GM21367 (cell line): ENCODE data around the gene PIAS1.

Experiments used
- ATAC-seq: cut with Tn5 transposase; IDR thresholded peaks from one replicate; pipeline ENCODE4 v1.9.1; 2021; ENCODE audit not compliant: unreplicated experiment

Gene PIAS1

GRCh38 chr15:68175526-68175925 is 121.4 kb downstream of the PIAS1 start:
- no peak for ATAC-seq

- ATAC-seq = no peak
Measured at GRCh38 chr15:68176601-68177000, 122.5 kb downstream of the PIAS1 start.

- ATAC-seq = no peak
Measured at GRCh38 chr15:68177742-68178141, 123.6 kb downstream of the PIAS1 start.

- no peak for ATAC-seq
Measured at GRCh38 chr15:68183616-68184315, 129.7 kb downstream of the PIAS1 start.

GRCh38 chr15:68184616-68185480 is 130.7 kb downstream of the PIAS1 start:
- ATAC-seq = no peak

GRCh38 chr15:68186671-68187397 is 132.7 kb downstream of the PIAS1 start:
- no peak for ATAC-seq

GRCh38 chr15:68187559-68187958 is 133.4 kb downstream of the PIAS1 start:
- no peak for ATAC-seq

GRCh38 chr15:68188647-68189046 is 134.5 kb downstream of the PIAS1 start:
- no peak for ATAC-seq

- no peak for ATAC-seq
Measured at GRCh38 chr15:68190048-68190447, 135.9 kb downstream of the PIAS1 start.

- no peak for ATAC-seq
Measured at GRCh38 chr15:68191555-68191954, 137.4 kb downstream of the PIAS1 start.

GRCh38 chr15:68192117-68192516 is 138.0 kb downstream of the PIAS1 start:
- no peak for ATAC-seq

- no peak for ATAC-seq
Measured at GRCh38 chr15:68192804-68193486, 138.8 kb downstream of the PIAS1 start.

GRCh38 chr15:68195336-68196112 is 141.4 kb downstream of the PIAS1 start:
- no peak for ATAC-seq

- no peak for ATAC-seq
Measured at GRCh38 chr15:68196445-68197169, 142.5 kb downstream of the PIAS1 start.

GRCh38 chr15:68197170-68197492 is 143.0 kb downstream of the PIAS1 start:
- no peak for ATAC-seq

- ATAC-seq = no peak
Measured at GRCh38 chr15:68197661-68198437, 143.7 kb downstream of the PIAS1 start.

- no peak for ATAC-seq
Measured at GRCh38 chr15:68199340-68199739, 145.2 kb downstream of the PIAS1 start.

GRCh38 chr15:68200016-68200861 is 146.1 kb downstream of the PIAS1 start:
- ATAC-seq = no peak
